ENCODE measurements around the gene EXOC3L4. TPM values are rescaled to one million over a fixed set of nuclear protein-coding genes. Genes with fewer than 3 reads are reported as not detected.

The EXOC3L4 gene
- polyA plus RNA-seq, 1 donor from 2014 or later = not detected

- no peak overlapping the region for H2AFZ ChIP-seq (ENCODE audit: low read depth, low read length)
- H3K9ac ChIP-seq (ENCODE audit: low read length) = no peak overlapping the region
- no peaks in the 10 kb centered on the region for H3K36me3 ChIP-seq (ENCODE audit: insufficient read depth, low read length)
- no peaks in the 10 kb centered on the region for H3K9me3 ChIP-seq (ENCODE audit: low read length)
- H3K27me3 ChIP-seq (ENCODE audit: insufficient read depth, low read depth, low read length) = peaks cover 6% of the 10 kb centered on the region
- H3K9me2 ChIP-seq (ENCODE audit: insufficient read depth, low read length) = no peaks in the 10 kb centered on the region
- H3K4me2 ChIP-seq (ENCODE audit: low read length) = no peak overlapping the region
- H3K27ac ChIP-seq (ENCODE audit: low read length) = no peak overlapping the region
- TF ChIP-seq EZH2 (IDR thresholded peaks at IDR 0.05; ENCODE audit: borderline replicate concordance, insufficient read depth, low read length, poor library complexity, severe bottlenecking) = no peak
- no peak for TF ChIP-seq POLR2AphosphoS5 (IDR thresholded peaks at IDR 0.05)
- TF ChIP-seq RAD21 (conservative IDR thresholded peaks at IDR 0.05) = no peak
- TF ChIP-seq REST (IDR thresholded peaks at IDR 0.05; ENCODE audit: borderline replicate concordance) = no peak
- no peak for TF ChIP-seq SMC3 (conservative IDR thresholded peaks at IDR 0.05; ENCODE audit: poor library complexity)
- TF ChIP-seq TAF1 (IDR thresholded peaks at IDR 0.05; ENCODE audit: low read depth) = no peak
- TF ChIP-seq CTCF (IDR thresholded peaks at IDR 0.05; ENCODE audit: poor library complexity, severe bottlenecking) = no peak
- TF ChIP-seq MXI1 (conservative IDR thresholded peaks at IDR 0.05; ENCODE audit: poor library complexity, severe bottlenecking) = no peak
- TF ChIP-seq EP300 (conservative IDR thresholded peaks at IDR 0.05; ENCODE audit: poor library complexity, severe bottlenecking) = no peak
- H3K4me3 ChIP-seq (ENCODE audit: low read length) = no peak overlapping the region
- H4K20me1 ChIP-seq (ENCODE audit: insufficient read depth) = no peaks in the 10 kb centered on the region
- no peaks in the 10 kb centered on the region for H3K79me2 ChIP-seq (replicated peaks; ENCODE audit: insufficient read depth, low read length)
- H3F3A ChIP-seq (ENCODE audit: insufficient read depth, low read length, poor library complexity, severe bottlenecking) = no peaks in the 10 kb centered on the region
Measured at GRCh38 chr14:103118018-103118662, 23.6 kb downstream of the EXOC3L4 start.

- Histone ChIP-seq H3K27me3 (ENCODE audit: insufficient read depth, low read depth, low read length) (peaks cover 11% of the 10 kb centered on the region), H2AFZ (ENCODE audit: low read depth, low read length) (no peak overlapping the region), H3K4me2 (ENCODE audit: low read length) (no peak overlapping the region), H3K9me2 (ENCODE audit: insufficient read depth, low read length) (no peaks in the 10 kb centered on the region), H3K4me3 (ENCODE audit: low read length) (no peak overlapping the region), H3K9me3 (ENCODE audit: low read length) (no peaks in the 10 kb centered on the region), H3K27ac (ENCODE audit: low read length) (no peak overlapping the region), H3K79me2 (replicated peaks; ENCODE audit: insufficient read depth, low read length) (no peaks in the 10 kb centered on the region), H4K20me1 (ENCODE audit: insufficient read depth) (no peaks in the 10 kb centered on the region), H3K36me3 (ENCODE audit: insufficient read depth, low read length) (no peaks in the 10 kb centered on the region), H3K9ac (ENCODE audit: low read length) (no peak overlapping the region), H3F3A (ENCODE audit: insufficient read depth, low read length, poor library complexity, severe bottlenecking) (no peaks in the 10 kb centered on the region)
- TF ChIP-seq CTCF (IDR thresholded peaks at IDR 0.05; ENCODE audit: poor library complexity, severe bottlenecking) (no peak), SMC3 (conservative IDR thresholded peaks at IDR 0.05; ENCODE audit: poor library complexity) (no peak), EZH2 (IDR thresholded peaks at IDR 0.05; ENCODE audit: borderline replicate concordance, insufficient read depth, low read length, poor library complexity, severe bottlenecking) (no peak), TAF1 (IDR thresholded peaks at IDR 0.05; ENCODE audit: low read depth) (no peak), MXI1 (conservative IDR thresholded peaks at IDR 0.05; ENCODE audit: poor library complexity, severe bottlenecking) (no peak), EP300 (conservative IDR thresholded peaks at IDR 0.05; ENCODE audit: poor library complexity, severe bottlenecking) (no peak), REST (IDR thresholded peaks at IDR 0.05; ENCODE audit: borderline replicate concordance) (no peak), RAD21 (conservative IDR thresholded peaks at IDR 0.05) (no peak), POLR2AphosphoS5 (IDR thresholded peaks at IDR 0.05) (no peak)
Measured at GRCh38 chr14:103118663-103119404, 24.3 kb downstream of the EXOC3L4 start.

All from neural cell (in vitro differentiated cells).